ENCODE data around the gene NDOR1.

NDOR1 gene

DNA sequence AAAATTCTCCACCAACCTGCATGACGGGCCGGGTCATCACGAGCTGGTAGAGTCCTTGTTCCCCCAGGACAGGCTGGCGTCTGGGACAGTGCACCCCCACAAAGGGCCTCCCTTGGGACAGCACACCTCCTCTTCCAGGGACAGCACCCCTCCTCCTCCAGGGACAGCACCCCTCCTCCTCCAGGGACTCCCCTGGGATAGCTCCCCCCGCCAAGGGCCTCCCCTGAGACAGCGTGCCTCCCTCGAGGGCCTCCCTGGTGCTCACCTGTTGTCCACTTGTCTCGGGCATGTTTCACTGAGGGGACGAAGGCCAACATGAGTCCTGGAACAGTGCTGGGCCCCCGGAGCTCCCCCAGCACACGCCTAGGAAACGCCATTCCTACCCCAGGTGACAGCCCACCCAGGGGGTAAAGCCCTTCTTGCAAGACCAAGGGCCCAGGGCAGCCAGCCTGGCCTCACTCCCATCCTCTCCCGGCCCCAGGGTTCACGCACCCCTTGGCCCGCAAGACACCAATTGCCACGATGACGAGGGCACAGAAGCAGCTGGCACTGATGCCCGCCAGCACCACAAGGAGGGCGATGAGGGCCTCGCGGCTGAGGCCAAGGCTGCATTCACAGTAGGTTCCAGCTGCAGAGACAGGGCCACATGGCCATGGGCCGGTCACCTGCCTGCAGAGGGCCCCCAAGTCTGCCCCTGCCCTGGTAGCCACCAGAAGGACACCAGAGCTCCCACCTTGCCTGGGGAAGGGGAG is 34.2 kb upstream of the NDOR1 start:
- H3K27ac ChIP-seq = no peak overlapping the region
- DNase-seq (ENCODE audit: low spot score) = no peak
- TF ChIP-seq, protein P1, sequence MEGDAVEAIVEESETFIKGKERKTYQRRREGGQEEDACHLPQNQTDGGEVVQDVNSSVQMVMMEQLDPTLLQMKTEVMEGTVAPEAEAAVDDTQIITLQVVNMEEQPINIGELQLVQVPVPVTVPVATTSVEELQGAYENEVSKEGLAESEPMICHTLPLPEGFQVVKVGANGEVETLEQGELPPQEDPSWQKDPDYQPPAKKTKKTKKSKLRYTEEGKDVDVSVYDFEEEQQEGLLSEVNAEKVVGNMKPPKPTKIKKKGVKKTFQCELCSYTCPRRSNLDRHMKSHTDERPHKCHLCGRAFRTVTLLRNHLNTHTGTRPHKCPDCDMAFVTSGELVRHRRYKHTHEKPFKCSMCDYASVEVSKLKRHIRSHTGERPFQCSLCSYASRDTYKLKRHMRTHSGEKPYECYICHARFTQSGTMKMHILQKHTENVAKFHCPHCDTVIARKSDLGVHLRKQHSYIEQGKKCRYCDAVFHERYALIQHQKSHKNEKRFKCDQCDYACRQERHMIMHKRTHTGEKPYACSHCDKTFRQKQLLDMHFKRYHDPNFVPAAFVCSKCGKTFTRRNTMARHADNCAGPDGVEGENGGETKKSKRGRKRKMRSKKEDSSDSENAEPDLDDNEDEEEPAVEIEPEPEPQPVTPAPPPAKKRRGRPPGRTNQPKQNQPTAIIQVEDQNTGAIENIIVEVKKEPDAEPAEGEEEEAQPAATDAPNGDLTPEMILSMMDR (conservative IDR thresholded peaks at IDR 0.05; ENCODE audit: low read depth) = no peak
- ChIA-PET POLR2A (ENCODE audit: low non-redundant PET) (interaction anchor here (0.7 kb wide), 1 partner anchor 34 kb away, joined by 3 read pairs; the partner anchor contains the start of gene NDOR1), CTCF (interaction anchor here (0.5 to 1.9 kb wide), 4 partner anchors 9 to 89 kb away, joined by 4 to 5 read pairs (median 4); partner anchors contain the start of gene RNF224)

DNA sequence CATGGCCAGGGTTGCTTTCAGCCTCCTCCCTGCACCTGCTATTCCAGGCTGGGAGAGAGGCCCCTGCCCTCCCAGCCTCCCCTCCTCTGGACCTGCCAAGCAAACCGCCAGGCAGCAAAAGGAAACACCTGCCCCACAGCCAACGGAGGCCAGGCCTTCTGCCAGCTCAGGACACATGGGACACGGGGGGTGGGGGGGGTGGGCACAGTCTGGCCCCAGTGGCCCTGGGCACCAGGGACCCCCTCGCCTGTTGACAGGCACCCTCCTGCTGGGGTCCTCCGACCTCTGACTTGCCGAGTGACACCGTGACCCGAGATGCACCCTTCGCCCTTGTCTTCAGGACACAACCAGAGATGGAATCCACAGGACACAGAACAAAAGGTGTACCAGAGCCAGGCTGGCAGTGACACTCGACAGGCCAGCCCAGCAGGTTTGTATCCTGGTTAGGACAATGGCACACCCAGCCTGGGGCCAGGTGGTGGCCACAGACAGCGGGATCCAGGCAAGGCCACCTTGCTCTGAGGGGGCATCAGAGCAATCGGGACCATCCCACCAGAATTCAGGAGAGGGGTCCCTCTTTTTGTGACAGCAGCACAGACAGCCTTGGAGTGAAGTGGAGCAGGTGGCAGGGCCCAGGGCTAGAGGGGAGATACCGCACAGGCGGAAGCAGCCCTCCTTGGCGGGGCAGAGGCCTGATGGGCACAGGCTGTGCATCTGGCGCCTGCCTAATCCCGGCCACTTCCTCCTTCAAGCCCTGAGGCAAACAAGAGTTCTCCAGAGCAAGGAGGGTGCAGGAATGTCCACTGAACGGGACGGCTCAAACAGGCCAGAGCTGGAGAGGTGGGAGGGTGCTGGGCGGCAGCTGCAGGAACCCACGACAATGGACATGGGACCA is 32.4 kb upstream of the NDOR1 start:
- ChIA-PET POLR2A (ENCODE audit: low non-redundant PET) (no interaction called here), CTCF (interaction anchor here (0.6 to 1.0 kb wide), 3 partner anchors 28 to 127 kb away, joined by 3 read pairs; partner anchors contain the start of gene NPDC1)
- no peak overlapping the region for H3K27ac ChIP-seq
- DNase-seq (ENCODE audit: low spot score) = no peak
- TF ChIP-seq, protein P1 (conservative IDR thresholded peaks at IDR 0.05; ENCODE audit: low read depth) = no peak

DNA sequence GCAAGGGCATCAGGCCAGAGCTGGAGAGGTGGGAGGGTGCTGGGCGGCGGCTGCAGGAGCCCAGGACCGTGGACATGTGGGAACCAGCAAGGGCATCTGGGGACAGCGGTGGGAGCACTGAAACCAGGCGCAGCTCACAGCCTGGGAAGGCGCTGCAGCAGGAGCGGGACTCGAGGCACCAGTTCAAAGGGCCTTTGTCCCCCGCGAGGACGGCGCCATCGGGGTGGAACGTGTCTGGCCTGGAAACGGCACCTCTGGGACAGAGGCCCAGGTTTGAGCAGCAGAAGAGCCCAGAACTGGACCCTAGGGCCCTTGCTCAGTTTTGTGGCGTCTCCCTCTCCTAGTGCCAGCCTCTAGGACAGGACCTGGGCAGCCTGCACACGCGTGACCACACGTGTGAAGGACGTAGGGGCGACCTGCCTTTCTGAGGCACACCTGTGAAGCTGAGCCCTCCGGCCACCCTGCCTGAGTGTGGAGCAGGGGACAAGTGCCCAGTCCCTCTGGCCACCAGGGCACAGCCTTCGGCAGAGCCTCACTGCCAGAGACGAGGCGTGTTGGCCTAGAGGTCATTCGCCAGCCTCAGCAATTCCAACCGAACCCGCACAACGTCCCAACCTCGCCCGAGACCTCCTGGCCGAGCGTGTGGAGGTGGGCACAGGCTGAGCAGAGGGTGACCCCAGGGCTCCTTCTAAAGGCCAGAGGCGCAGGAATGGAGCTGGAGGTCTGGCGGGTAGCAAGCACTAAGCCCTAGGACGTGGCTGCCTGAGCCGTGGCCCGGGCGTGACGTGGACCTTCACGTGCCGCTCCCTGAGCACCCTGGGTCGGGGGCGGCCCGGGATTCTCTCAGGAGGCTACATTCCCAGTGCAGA is 31.5 kb upstream of the NDOR1 start:
- H3K27ac ChIP-seq = no peak overlapping the region
- ChIA-PET POLR2A (ENCODE audit: low non-redundant PET) (no interaction called here), CTCF (interaction anchor here (1.0 to 1.7 kb wide), 4 partner anchors 54 to 128 kb away, joined by 3 to 5 read pairs (median 3); partner anchors contain the start of gene NPDC1)
- no peak for DNase-seq (ENCODE audit: low spot score)
- TF ChIP-seq, protein P1 (conservative IDR thresholded peaks at IDR 0.05; ENCODE audit: low read depth) = no peak

DNA sequence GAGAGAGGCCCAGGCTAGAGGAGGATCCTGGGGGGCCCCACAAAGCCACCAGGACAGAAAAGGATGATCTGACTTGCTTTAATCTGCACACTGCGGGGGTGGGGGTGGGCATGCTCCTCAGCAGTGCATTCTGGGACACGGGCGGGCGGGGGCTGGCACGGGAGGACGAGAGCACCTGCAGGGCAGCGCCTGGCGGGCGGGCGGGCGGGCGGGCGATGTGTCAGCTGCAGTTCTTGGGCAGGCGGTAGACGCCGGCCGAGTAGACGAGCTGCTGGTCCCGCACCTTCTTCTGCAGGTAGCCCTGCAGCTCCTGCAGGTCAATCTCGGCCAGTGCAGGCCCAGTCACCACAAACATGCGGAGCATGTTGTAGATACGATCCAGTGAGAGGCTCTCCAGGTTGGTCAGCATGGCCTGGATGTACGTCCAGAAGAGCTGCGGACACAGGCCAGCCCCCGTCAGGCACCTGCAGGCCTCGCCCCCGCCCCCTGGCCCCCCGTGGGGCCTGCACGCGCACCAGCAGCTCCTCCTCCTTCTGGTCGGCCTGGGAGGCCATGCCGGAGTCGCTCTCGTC is 30.7 kb upstream of the NDOR1 start:
- DNase-seq (ENCODE audit: low spot score) = no peak
- TF ChIP-seq, protein P1 (conservative IDR thresholded peaks at IDR 0.05; ENCODE audit: low read depth) = no peak
- ChIA-PET CTCF (interaction anchor here (0.7 to 1.7 kb wide), 4 partner anchors 8 to 64 kb away, joined by 3 to 5 read pairs (median 3); no protein-coding TSS in a partner anchor), POLR2A (ENCODE audit: low non-redundant PET) (no interaction called here)
- H3K27ac ChIP-seq = no peak overlapping the region

DNA sequence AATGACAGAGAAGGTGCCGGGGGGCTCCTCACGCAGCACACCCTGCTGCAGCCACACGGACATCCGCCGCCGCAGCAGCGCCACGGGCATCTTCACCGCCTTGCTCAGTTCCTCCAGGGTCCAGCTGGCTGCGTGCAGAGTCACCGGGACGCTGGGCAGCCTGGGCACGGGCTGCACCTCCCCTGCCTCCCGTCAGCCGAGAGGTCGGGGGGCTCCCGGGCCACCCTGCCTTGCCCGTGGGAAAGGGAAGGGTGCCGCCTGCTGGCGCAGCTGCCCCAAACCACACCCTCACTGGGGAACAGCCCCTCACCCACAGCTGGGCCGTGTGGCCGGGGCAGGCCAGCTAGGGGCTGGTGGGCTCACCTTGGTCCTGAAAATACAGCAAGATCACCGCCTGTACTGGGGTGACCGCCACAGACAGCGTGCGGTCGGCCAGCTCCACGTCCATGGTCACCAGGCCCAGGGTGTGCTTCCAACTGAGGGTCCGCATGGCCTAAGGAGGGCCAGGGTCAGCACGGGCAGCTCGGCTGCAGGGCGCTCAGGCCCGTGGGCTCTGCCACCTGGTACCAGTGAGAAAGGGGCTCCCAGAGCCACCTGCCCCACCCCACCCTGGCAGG is 30.0 kb upstream of the NDOR1 start:
- CTCF ChIA-PET = interaction anchor here (1.1 to 1.9 kb wide), 5 partner anchors 12 to 63 kb away, joined by 3 to 11 read pairs (median 5); partner anchors contain the start of genes ANAPC2 and SSNA1

More for the DNA sequence above, 30.0 kb upstream of the NDOR1 start:
- TF ChIP-seq, protein P1 (conservative IDR thresholded peaks at IDR 0.05; ENCODE audit: low read depth) = peak; percentile 26; the same call in 1 of the 2 replicates
- no peak overlapping the region for H3K27ac ChIP-seq
- DNase-seq (ENCODE audit: low spot score) = no peak
- POLR2A ChIA-PET (ENCODE audit: low non-redundant PET) = no interaction called here
